VCaP (cell line): Measurements from ENCODE around the gene SLN.

ENCODE experiments used
- H3K27ac ChIP-seq: fragments of 450-650 bp; 2 replicates; pipeline ENCODE4 v1.5.1; 2017
- CTCF ChIP-seq: fragments of 450-650 bp; conservative IDR thresholded peaks from 2 replicates; pipeline ENCODE4 v1.5.1; 2017; ENCODE audit warnings: mild to moderate bottlenecking, moderate library complexity

The SLN gene

GRCh38 chr11:107750313-107750712, 38.5 kb upstream of the SLN start:
- H3K27ac ChIP-seq: no peak overlapping the region
- TF ChIP-seq CTCF: no peak

GRCh38 chr11:107747622-107748021, 35.8 kb upstream of the SLN start:
- TF ChIP-seq CTCF: no peak
- no peak overlapping the region for H3K27ac ChIP-seq

- TF ChIP-seq CTCF: no peak
- no peak overlapping the region for H3K27ac ChIP-seq
Observed at GRCh38 chr11:107744736-107745135, 32.9 kb upstream of the SLN start.

GRCh38 chr11:107743191-107743590, 31.3 kb upstream of the SLN start:
- H3K27ac ChIP-seq: no peak overlapping the region
- TF ChIP-seq CTCF: no peak

GRCh38 chr11:107741044-107741823, 29.4 kb upstream of the SLN start:
- H3K27ac ChIP-seq: no peak overlapping the region
- peak; percentile 32; the same call in 1 of the 2 replicates for TF ChIP-seq CTCF

GRCh38 chr11:107740271-107740670, 28.4 kb upstream of the SLN start:
- TF ChIP-seq CTCF: no peak
- no peak overlapping the region for H3K27ac ChIP-seq

GRCh38 chr11:107736546-107736945, 24.7 kb upstream of the SLN start:
- TF ChIP-seq CTCF: no peak
- peak overlapping the region; percentile 1; the same call in 1 of the 2 replicates for H3K27ac ChIP-seq
